ENCODE measurements around the gene CX3CL1.

CX3CL1 gene

DNA sequence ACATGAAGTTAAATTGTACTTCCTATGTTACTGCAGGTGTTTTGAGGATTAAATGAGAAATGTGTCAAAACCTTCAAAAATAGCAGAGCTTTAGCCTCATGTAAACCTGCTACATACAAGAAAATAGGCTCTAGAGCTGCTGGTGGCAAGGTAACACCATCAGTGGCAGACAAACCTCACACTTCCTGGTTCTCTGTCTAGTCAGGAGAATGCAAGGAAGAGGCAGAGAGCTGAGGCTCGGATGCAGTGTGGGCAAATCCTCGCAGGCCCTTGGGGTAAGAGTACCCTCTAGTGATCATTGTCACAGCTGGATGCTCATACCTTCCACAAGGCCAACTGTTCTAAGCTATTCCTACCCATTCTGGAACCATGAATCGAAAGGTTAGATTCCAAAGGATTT is 60.7 kb downstream of the CX3CL1 start:
- DNase-seq (ENCODE audit: extremely low read depth in 1 of 2, low read depth in 1 of 2) = no peak

DNA sequence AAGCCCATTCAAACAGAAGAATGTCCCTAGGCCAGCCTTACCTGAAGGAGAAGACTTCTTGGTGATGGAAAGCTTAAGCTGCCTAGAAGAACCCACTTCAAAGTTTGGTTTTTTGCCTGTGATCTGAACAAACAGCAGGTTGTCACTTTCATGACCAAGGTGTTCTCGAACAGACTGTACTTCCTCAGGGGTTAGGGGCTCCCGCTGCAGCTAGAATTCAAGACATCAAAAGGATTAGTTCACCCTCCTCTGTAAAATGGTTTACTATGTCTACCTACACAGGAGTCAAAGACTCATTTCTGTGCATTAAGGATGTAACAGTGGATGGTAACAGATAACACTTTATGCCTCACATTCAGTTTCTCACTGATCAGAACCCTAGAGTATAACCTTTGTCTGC is 61.7 kb downstream of the CX3CL1 start:
- DNase-seq (ENCODE audit: extremely low read depth in 1 of 2, low read depth in 1 of 2) = no peak

Measured in stimulated activated CD8-positive, alpha-beta memory T cell treated with anti-CD3 and anti-CD28 coated beads, Interleukin-7, amount 100 ng/mL, for 48 hours (primary cell).